CD4-positive, alpha-beta T cell (primary cell): Measurements from ENCODE around the gene CHKA. TPM values are rescaled to one million over a fixed set of nuclear protein-coding genes. Genes with fewer than 3 reads are reported as not detected.

Experiments used
- ATAC-seq: fragments of 200-7000 bp; cut with Tn5 transposase; one replicate; pipeline ENCODE4 v1.10.0; 2022; ENCODE audit warnings: mild to moderate bottlenecking; ENCODE audit not compliant: poor library complexity
- CTCF ChIA-PET: fragments of 350-600 bp; sonication (Branson Sonifier 250); formaldehyde crosslinking; loops from one replicate; lab custom pipeline; 2021; ENCODE audit warnings: antibody characterized with exemption, inconsistent platforms; lab: Charles Lee
- POLR2A ChIA-PET: fragments of 350-600 bp; sonication (Branson Sonifier 250); formaldehyde crosslinking; loops from one replicate; lab custom pipeline; 2021; ENCODE audit warnings: antibody characterized with exemption, inconsistent platforms; lab: Charles Lee
- DNase-seq, 14 experiments: peaks; one replicate each; pipeline ENCODE4 v3.0.0-alpha.2; 2013 to 2020; ENCODE audit warnings: mixed read lengths in 2 of 14
- H3K27ac ChIP-seq, 2 donors: one replicate each; pipeline versions ENCODE4 v1.5.1 to v1.7.0; 2013; ENCODE audit warnings: low read length in 2 of 2, low read depth in 1 of 2, mild to moderate bottlenecking in 1 of 2
- H3K27me3 ChIP-seq, 2 experiments: 1 replicate in 1 of 2; 2 replicates in 1 of 2; pipeline versions ENCODE4 v1.6.1 to v1.7.0; 2013; ENCODE audit warnings: low read length in 2 of 2, control low read depth in 1 of 2, mild to moderate bottlenecking in 1 of 2, moderate library complexity in 1 of 2; ENCODE audit not compliant: insufficient read depth in 2 of 2, control insufficient read depth in 1 of 2
- H3K36me3 ChIP-seq: one replicate; pipeline ENCODE4 v1.6.1; 2013; ENCODE audit warnings: low read length, control low read depth; ENCODE audit not compliant: insufficient read depth
- H3K4me1 ChIP-seq: one replicate; pipeline ENCODE4 v1.6.1; 2013; ENCODE audit warnings: low read length, control low read depth; ENCODE audit not compliant: insufficient read depth
- H3K4me3 ChIP-seq: one replicate; pipeline ENCODE4 v1.5.1; 2013; ENCODE audit warnings: mild to moderate bottlenecking, low read length, moderate library complexity
- H3K9me3 ChIP-seq, 2 experiments: 1 replicate in 1 of 2; 2 replicates in 1 of 2; pipeline versions ENCODE4 v1.6.1 to v1.7.0; 2013; ENCODE audit warnings: low read length in 2 of 2, mild to moderate bottlenecking in 2 of 2, control low read depth in 1 of 2, moderate library complexity in 1 of 2; ENCODE audit not compliant: control insufficient read depth in 1 of 2, insufficient read depth in 1 of 2
- H3K27ac Mint-ChIP-seq: one replicate; pipeline ENCODE4 v1.8.0; 2020; ENCODE audit warnings: mixed read lengths
- H3K27me3 Mint-ChIP-seq: one replicate; pipeline ENCODE4 v1.8.0; 2021; ENCODE audit warnings: mixed read lengths
- H3K36me3 Mint-ChIP-seq: one replicate; pipeline ENCODE4 v1.8.0; 2021; ENCODE audit warnings: low read depth, mixed read lengths
- H3K4me1 Mint-ChIP-seq: one replicate; pipeline ENCODE4 v1.8.0; 2021; ENCODE audit warnings: low read depth, mixed read lengths
- H3K4me3 Mint-ChIP-seq: one replicate; pipeline ENCODE4 v1.8.0; 2020; ENCODE audit warnings: mild to moderate bottlenecking, mixed read lengths
- H3K9me3 Mint-ChIP-seq: one replicate; pipeline ENCODE4 v1.8.0; 2020; ENCODE audit warnings: mixed read lengths
- CTCF ChIP-seq: fragments of 200-600 bp; IDR thresholded peaks from one replicate; pipeline ENCODE4 v1.8.0; 2022; ENCODE audit warnings: antibody characterized with exemption, mild to moderate bottlenecking
- intact Hi-C, 2 experiments: fragments of 100-400 bp; cut with DNase I in 1 of 2; cut with micrococcal nuclease in 1 of 2; formaldehyde crosslinking; loops; one replicate each; pipeline versions ENCODE4 v1.15.1 to v1.9.0; 2023 to 2025; cut with DNase I, micrococcal nuclease
- total RNA-seq, 174 experiments: library from RNA in 2 of 174; stranded (reverse) in 2 of 174; gene quantifications; one replicate each; pipeline ENCODE4 v1.2.3 and lab custom pipeline; 2021 to 2026

Gene CHKA
- total RNA-seq, 2 experiments from 2014 or later = 30.1 to 31.4 TPM

- ATAC-seq (no peak), DNase-seq (no peak)
- Histone ChIP-seq H3K27me3 (no peaks in the 10 kb centered on the region), H3K36me3 (peaks cover 13% of the 10 kb centered on the region), H3K27ac (no peak overlapping the region), H3K4me1 (no peaks in the 10 kb centered on the region), H3K9me3 (no peaks in the 10 kb centered on the region), H3K4me3 (no peak overlapping the region)
- H3K9me3 Mint-ChIP-seq = no peaks in the 10 kb centered on the region
- H3K36me3 Mint-ChIP-seq = peaks cover 8% of the 10 kb centered on the region
- intact Hi-C loops = no loop called here
- ChIA-PET CTCF (no interaction called here), POLR2A (no interaction called here)
- no peaks in the 10 kb centered on the region for H3K27me3 Mint-ChIP-seq
- no peak overlapping the region for H3K4me3 Mint-ChIP-seq
- TF ChIP-seq CTCF = no peak
- H3K4me1 Mint-ChIP-seq = no peaks in the 10 kb centered on the region
- H3K27ac Mint-ChIP-seq = no peak overlapping the region
These were observed 64.6 kb downstream of the CHKA start for GRCh38 chr11:68056317-68057285.

GRCh38 chr11:68053981-68054812 is 67.0 kb downstream of the CHKA start:
- Mint-ChIP-seq H3K27me3 (no peaks in the 10 kb centered on the region), H3K9me3 (no peaks in the 10 kb centered on the region), H3K27ac (no peak overlapping the region), H3K4me1 (no peaks in the 10 kb centered on the region), H3K4me3 (no peak overlapping the region), H3K36me3 (peaks cover 15% of the 10 kb centered on the region)
- ATAC-seq (no peak), DNase-seq (peak in 1 of 14 experiments; percentile 19)
- H3K4me1 ChIP-seq = no peaks in the 10 kb centered on the region
- H3K36me3 ChIP-seq = peaks cover 34% of the 10 kb centered on the region
- H3K27ac ChIP-seq = no peak overlapping the region
- no peaks in the 10 kb centered on the region for H3K27me3 ChIP-seq
- intact Hi-C loops = no loop called here
- no peak for TF ChIP-seq CTCF
- POLR2A ChIA-PET = no interaction called here
- H3K4me3 ChIP-seq = no peak overlapping the region
- H3K9me3 ChIP-seq = no peaks in the 10 kb centered on the region
- CTCF ChIA-PET = no interaction called here

- no peak overlapping the region for H3K4me3 ChIP-seq
- ATAC-seq (no peak), DNase-seq (peak in 1 of 14 experiments; percentile 27)
- H3K27ac ChIP-seq = no peak overlapping the region
- peaks cover 44% of the 10 kb centered on the region for H3K36me3 ChIP-seq
- TF ChIP-seq CTCF = no peak
- Mint-ChIP-seq H3K36me3 (peaks cover 20% of the 10 kb centered on the region), H3K27me3 (no peaks in the 10 kb centered on the region), H3K4me3 (no peak overlapping the region), H3K27ac (no peak overlapping the region), H3K4me1 (no peaks in the 10 kb centered on the region), H3K9me3 (no peaks in the 10 kb centered on the region)
- intact Hi-C loops = no loop called here
- POLR2A ChIA-PET = no interaction called here
- H3K9me3 ChIP-seq = no peaks in the 10 kb centered on the region
- CTCF ChIA-PET = no interaction called here
- H3K27me3 ChIP-seq = no peaks in the 10 kb centered on the region
- H3K4me1 ChIP-seq = no peaks in the 10 kb centered on the region
These were observed 68.1 kb downstream of the CHKA start for GRCh38 chr11:68053117-68053516.
